ENCODE results near the gene PRR36.

The PRR36 gene

GRCh38 chr19:7912697-7913564, 38.7 kb upstream of the PRR36 start:
- DNase-seq (ENCODE audit: low spot score), result no peak

GRCh38 chr19:7912144-7912696, 38.0 kb upstream of the PRR36 start:
- DNase-seq (ENCODE audit: low spot score), result no peak

- no peak for DNase-seq (ENCODE audit: low spot score)
Measured at GRCh38 chr19:7911508-7912143, 37.4 kb upstream of the PRR36 start.

- no peak for DNase-seq (ENCODE audit: low spot score)
Measured at GRCh38 chr19:7910321-7911161, 36.4 kb upstream of the PRR36 start.

DNA sequence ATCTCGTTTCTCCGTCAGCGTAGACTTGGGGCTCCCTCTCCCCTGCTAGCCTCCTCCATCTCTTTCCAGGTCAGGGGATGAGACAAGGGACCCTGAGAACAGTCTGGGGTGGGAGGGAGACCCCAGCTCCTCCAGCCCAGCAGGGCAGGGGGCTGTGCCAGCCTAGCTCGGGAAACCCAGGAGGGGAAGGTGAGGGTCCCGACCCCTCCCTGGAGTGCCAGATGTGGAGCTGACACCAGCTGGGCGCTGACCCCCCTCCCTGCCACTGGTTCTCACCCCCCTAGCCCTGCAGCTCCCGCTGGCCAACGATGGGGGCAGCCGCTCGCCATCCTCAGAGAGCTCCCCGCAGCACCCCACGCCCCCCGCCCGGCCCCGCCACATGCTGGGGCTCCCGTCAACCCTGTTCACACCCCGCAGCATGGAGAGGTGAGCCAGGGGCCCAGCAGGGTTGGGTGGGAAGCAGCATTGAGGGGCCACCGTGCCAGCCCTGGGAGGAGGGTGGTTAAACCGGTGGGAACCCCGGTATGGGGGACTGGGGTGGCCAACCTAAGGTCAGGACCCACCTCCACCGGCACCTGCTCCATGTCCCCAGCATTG, 35.4 kb upstream of the PRR36 start:
- no peak for DNase-seq (ENCODE audit: low spot score)

DNA sequence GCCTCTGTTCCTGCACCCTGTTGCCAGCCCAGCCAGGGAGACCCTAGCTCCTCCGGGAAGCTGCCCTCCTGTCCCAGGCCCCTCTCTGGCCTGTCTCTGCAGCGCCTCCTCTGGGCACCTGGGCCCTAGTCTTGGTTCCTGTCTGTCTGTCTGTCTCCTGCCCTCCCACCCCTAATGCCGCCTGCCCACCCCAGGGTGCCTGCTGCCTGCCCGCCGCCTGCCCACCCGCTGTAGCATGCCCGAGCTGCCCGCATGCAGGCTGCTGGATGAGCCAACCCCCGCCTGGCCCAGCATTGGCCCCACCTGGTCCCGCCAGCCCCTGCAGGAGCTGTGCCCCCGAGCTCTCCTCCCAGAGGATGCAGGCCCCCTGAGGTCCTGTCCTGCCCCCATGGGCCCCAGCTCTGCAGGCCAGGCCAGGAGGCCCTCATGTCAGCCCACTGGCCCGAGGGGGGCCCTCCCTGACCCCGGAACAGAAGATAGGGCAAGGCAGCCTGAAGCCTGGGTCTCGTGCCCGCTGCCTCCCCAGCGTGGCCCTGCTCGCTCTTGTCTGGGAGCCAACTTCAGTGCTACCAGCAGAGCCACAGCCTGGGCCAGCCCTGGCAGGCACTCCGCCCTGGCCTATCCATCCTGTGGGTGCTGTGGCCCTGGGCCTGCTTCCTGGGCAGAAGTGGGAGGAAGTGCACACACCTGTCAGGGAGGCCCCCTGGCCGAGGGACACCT, 34.7 kb upstream of the PRR36 start:
- no peak for DNase-seq (ENCODE audit: low spot score)

- DNase-seq (ENCODE audit: low spot score), result no peak
Measured at GRCh38 chr19:7908078-7908699, 34.0 kb upstream of the PRR36 start.

GRCh38 chr19:7907544-7907943, 33.4 kb upstream of the PRR36 start:
- no peak for DNase-seq (ENCODE audit: low spot score)

DNA sequence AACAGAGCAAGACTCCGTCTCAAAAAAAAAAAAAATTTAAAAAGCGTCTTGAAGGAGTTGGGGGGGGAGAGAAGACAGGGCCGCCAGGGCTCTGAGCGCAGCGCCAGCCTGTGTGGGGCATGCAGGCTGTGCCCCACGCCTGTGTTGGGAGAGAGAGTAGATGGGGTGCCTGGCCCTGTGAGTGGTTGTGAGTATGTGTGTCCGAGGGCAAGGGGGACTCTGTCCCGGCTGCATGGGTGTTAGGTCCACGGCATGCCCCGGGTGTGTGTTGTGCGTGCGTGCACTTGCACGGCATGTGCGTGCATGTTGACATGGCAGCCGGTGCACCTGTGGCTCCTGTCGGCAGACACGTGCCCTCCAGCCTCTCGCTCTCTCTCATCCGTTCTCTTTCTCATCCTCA, 32.9 kb upstream of the PRR36 start:
- no peak for DNase-seq (ENCODE audit: low spot score)

DNA sequence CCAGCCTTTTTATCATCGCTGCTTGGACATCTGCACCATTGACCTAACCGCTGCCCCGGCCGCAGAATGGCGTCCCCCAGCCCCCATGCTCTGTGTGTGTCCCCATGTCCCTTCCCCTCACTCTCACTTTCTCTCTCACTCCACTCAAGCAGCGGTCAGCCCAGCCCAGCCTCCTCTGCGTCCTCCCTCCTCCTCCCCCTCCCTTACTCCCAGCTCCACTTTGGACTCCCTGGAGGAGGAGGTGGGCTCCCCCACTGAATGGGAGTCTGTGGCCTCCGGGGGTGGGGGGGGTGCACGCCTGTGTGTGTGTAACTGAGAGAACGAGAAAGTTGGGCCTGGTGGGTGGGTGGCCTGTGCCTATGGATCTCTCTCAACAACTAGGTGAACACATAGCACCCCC, 31.7 kb upstream of the PRR36 start:
- no peak for DNase-seq (ENCODE audit: low spot score)

DNA sequence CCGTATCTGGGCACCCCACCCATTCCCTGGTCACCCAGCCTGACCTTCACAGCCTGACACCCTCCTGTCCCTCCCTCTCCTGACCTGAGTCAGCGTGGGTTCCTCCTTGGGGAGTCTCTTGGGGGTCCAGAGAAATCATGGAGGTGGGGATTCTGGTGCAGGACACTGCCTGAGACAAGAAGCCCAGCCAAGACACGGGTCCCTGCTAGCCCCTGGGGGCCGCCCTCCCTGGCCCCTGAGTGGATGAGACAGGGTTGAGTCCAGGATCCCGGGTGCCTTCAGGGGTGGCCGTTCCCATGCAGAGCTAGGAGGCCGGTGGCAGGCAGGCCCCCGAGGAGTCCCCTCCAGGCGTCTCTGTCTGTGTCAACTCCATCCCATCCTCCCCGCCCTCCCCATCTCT, 31.1 kb upstream of the PRR36 start:
- no peak for DNase-seq (ENCODE audit: low spot score)

DNA sequence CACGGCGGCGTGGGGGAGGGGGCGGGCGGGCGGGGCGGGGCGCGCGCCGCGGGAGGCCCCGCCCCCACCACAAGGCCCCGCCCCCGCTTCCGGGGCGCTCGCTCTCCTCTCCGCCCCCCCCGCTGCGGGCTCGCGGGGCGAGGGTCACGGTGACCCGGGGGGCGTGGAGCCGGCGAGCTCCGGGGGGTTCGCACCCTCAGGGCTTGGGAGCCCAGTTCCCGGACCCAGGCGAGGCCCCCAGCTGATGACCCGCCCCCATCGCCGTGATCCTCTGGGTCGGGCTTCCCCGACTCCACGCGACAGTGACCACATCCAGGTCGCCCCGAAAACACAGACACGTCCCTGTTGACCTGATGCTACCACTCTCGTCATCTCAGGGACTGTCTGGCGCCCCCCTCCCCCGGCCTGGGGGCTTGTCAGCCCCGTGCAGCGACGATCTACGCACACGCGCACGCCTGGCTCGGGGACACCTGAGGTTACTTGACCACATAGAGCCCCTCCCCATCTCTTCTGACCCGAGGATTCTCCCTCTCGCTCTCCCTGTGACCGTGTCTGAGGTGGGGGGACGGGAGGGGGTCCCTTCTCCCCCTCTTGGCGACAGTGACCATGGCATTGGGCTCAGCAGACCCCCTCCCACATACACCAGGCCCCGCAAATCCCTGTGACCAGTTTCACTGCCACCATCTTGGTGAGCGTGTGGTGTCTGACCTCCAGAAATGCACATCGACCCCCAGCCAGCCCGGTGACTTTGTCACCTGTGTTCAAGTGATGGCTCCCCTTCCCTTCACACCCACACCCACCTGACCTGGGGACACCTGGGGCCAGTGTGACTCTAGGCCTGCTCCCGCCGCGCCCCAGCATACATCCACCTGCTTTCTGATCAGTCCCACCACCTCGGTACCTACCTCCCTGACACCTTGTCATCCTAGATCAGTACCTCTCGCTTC, 30.2 kb upstream of the PRR36 start:
- no peak for DNase-seq (ENCODE audit: low spot score)

GRCh38 chr19:7903244-7904073, 29.3 kb upstream of the PRR36 start, which contains the start of gene MAP2K7:
Gene MAP2K7, plus strand, starts transcription at chr19:7903877. Its CDS starts 68 bp downstream, at chr19:7903945.
- DNase-seq (ENCODE audit: low spot score), result peak; percentile 98

DNA sequence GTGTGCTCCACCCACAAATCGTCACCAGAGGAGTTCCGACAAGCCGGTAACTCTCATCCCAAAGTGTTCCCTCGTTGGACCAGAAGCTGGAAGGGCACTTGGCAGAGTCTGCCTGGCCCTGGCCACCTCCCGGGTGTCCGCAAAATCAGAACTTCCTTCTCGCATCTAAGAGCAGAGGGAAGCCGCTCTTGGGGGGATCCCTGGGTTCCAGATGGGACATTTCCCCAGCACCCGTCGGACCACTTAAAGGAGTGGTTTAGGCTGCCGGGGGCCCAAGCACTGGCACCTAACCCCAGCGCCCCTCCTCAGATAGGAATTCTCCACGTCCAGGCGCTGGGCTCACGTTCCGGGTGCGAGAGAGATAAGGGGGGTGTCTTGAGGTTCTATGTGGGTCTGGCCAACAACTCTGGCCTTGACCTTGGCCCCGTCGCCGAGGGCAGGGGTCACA, 28.6 kb upstream of the PRR36 start:
- peak; percentile 62 for DNase-seq (ENCODE audit: low spot score)

GRCh38 chr19:7901337-7901736, 27.1 kb upstream of the PRR36 start:
- DNase-seq (ENCODE audit: low spot score), result no peak

GRCh38 chr19:7900931-7901330, 26.7 kb upstream of the PRR36 start:
- no peak for DNase-seq (ENCODE audit: low spot score)

- no peak for DNase-seq (ENCODE audit: low spot score)
Measured at GRCh38 chr19:7900401-7900870, 26.2 kb upstream of the PRR36 start.

DNA sequence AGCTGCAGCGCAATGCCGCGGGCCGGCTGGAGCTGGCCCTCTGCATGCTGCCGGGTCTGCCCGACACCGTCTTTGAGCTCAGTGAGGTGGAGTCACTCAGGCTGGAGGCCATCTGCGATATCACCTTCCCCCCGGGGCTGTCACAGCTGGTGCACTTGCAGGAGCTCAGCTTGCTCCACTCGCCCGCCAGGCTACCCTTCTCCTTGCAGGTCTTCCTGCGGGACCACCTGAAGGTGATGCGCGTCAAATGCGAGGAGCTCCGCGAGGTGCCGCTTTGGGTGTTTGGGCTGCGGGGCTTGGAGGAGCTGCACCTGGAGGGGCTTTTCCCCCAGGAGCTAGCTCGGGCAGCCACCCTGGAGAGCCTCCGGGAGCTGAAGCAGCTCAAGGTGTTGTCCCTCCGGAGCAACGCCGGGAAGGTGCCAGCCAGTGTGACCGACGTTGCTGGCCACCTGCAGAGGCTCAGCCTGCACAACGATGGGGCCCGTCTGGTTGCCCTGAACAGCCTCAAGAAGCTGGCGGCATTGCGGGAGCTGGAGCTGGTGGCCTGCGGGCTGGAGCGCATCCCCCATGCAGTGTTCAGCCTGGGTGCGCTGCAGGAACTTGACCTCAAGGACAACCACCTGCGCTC, 25.7 kb upstream of the PRR36 start:
- DNase-seq (ENCODE audit: low spot score), result no peak
